Hematopoietic multipotent progenitor cell treated with erythropoietin and hydrocortisone succinate and interleukin-3 and kit ligand, for 15 days (in vitro differentiated cells): Measurements from ENCODE around the gene PZP.
"Not testable (repeated sequence)": the region's sequence is repeated elsewhere in the genome, so short reads cannot be mapped to it uniquely, and the experiment has no call there.

Source experiments
- DNase-seq: peaks from one replicate; pipeline ENCODE4 v3.0.0-alpha.2; 2015; ENCODE audit warnings: low spot score

The PZP gene

DNA sequence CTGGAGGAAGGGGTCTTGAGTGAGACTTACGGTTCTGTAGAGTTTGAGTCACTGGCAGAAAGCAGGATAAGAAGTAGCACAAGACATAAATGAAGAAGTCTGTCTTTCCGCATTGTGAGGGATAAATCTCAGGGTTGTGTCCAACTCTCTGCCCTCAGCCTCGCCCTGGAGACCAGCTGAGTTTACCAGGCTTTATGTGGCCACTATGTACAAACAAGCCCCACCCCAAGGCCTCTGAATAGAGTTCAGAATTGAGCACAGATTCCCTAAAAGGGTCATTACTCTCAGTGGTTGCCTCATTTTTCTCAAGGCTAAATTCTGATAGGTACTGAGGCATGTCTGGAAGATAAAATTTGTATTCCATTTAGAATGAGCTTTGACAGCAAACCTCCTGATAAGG lies at the start of gene PZP:
PZP (minus strand) TSS at position 167 of the 400 bp plus-strand sequence; CDS start at position 113, 54 bp downstream.
- DNase-seq = no peak

DNA sequence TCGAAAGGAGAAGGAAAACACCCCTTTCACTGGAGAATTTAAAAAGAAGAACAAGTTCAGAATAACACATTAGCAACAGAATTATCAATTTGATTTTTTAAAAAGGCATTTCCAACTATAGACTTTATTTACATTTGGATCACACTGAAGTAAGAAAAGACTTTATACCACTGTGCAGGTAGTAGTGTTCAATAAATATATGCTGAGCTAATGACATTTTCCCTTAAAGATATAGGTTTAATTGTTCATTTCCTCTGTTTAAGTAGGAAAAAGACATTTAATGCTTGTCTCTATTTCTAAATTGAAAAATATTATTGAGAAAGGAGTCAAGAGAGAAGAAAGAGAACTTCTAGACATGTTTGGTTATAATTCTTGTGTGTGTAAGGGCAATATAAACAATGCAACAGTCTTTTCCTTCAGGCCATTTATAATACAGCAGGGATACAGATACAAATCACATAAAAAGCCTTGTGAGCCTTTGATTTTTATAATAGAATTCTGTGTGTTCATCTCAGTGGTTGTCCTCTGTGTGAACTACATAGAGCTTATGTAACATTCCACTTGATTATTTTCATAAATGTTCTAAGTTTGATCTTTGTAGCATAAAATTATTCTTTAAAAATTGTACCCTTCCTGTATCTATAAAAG lies 48.7 kb upstream of the PZP start:
- no peak for DNase-seq

DNA sequence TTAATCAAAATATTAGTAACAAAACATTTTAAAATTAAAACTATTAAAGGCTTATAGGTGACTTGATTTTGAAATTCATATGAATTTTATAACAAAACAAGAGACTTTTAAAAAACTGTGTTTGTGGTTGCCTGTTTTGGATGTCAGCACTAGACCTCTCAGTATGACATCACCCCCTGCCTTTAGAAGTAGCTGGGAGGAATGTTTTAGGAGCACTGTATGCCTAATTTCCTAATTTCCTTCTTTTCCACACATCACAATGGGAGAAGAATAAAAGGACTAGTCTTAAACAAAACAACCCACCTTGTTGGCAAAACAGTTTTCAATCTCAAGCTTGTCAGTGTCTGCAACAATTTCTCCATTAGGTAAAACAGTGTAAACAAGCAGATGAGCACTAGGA lies 48.1 kb upstream of the PZP start:
- no peak for DNase-seq

DNA sequence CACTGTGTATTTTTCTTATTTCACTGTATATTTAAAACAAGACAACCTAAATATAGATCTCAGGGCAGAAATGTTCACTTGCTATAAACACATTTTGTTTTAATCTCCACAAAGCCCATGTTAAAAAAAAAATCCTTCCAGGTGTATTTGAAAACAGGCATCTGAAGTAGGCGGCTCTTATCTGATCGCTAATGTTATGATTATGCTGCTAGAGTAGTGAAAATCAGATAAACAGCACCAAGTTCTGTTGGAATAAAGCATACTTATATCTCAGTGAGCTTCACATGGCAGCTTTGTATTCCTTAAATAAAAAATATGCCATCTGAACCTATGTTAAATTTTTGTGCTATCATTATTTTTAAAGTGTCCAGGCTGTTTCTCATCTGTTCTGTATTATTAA lies 47.6 kb upstream of the PZP start:
- no peak for DNase-seq

DNA sequence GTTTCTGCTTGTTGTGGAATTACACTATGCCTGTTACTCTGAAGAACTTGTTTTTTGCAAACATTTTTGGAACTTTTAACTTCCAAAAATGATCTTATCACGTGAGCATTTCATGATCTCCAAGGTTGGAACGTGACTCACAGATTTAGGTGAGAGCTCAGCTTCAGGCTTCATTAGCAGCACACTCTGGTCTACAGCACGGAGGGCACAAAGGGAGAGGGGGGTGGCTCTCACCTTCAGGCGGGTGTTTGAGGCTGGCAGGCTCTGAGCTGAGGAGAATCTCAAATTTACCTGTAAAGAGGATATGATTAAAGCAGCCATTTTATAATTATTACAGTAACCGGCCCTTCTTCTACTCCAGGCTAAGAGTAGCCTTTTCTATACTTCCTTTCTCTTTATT lies 45.3 kb upstream of the PZP start:
- no peak for DNase-seq

DNA sequence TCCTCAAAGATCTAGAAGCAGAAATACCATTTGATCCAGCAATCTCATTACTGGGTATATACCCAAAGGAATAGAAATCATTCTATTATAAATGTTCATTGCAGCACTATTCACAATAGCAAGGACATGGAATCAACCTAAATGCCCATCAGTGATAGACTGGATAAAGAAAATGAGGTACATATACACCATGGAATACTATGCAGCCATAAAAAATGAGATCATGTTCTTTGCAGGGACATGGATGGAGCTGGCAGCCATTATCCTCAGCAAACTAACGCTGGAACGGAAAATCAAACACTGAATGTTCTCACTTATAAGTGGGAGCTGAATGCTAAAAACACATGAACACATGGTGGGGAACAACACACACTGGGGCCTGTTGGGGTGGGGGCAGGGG lies 44.6 kb upstream of the PZP start:
- not testable (repeated sequence) for DNase-seq

DNA sequence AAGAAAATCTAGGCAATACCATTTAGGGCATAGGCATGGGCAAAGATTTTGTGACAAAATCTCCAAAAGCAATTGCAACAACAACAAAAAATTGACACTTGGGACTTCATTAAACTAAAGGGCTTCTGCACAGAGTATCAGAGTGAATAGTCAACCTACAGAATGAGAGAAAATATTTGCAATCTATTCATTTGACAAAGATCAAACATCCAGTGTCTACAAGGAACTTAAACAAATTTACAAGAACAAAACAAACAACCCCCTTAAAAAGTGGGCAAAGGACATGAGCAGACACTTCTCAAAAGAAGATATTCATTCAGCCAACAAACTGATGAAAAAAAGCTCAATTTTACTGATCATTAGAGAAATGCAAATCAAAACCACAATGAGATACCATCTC lies 44.1 kb upstream of the PZP start:
- no peak for DNase-seq

DNA sequence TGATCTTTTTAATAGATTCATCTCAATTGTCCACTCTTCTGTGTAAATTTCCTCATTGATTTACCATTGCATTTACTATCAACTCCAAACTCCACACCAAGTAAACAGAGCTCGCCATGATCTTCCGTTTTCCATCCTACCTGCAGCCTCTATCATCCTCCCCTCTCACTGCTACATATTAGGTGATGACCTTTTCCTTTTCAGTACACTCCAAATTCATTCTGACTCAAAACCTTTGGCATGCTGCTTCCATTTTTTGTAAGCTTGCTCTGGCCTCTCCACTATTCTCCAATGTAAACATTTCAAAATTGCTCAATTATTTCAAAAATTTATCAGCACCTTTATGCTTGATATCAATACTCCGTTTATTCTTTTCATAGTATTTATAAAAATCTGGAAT lies 40.2 kb upstream of the PZP start:
- DNase-seq = no peak

DNA sequence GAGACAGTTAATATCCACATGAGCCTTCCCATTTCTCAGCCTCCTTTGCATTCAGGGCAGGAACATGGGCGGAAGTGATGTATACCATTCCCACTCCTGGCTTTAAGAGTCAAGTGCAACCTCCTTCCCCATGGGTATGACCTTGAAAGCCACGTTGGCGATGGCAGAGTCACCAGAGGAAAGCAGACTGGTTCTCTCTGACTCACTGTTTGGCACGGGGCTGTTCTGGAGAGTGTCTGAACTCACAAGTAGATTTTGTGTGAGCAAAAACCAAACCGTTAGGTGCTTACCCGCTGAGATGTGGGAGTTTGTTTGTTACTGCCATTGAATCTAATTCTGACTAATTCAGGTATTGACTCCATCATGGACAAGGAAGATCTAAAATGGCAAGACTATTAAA lies 36.7 kb upstream of the PZP start:
- DNase-seq = no peak

DNA sequence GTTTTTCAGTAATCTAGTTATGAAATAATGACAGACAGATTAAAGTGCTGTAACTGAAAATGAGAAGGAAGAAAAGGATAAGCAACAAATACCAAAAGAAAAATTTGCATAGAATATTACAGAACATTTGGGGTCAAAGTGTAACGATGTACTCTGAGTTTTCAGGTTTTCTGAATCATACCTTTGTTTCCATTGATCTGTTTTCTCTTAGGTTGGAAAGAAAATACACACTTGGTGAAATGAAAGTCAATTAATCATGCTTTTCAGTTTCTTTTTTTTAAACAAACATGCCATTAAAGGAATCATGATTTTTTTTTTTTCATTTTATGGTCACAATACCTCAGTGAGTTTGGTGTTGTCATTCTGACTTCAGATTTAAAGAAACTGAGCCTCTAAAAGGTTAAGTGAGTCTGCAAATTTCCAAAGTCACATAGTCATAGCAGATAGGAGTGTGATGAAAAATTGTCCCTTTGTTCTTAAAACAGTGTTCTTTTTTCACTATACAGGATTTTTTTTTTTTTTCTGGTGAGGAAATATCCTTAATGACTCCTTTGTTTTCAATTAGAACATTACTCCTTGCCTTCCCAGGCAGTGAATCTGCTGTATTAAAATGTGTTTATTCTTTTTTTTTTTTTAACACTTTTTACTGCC lies 35.9 kb upstream of the PZP start:
- DNase-seq = no peak

DNA sequence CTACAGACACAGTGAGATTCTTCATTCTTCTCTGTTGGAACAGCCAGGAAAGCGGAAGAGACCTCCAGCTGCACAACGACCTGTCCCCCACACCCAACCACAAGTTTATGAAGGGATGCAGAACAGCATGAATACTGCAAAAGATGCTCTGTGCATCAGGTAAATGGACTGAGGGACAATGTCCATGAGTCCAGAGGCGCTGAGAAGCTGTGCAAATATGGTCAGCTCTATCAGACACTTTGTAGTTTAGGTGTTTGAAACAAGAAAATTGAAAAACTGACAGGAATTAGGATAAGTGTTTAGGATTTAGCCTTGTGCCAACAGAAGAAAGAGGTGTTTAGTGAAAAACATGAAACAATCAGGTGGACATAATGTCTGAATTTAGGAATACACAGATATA lies 33.1 kb upstream of the PZP start:
- no peak for DNase-seq

DNA sequence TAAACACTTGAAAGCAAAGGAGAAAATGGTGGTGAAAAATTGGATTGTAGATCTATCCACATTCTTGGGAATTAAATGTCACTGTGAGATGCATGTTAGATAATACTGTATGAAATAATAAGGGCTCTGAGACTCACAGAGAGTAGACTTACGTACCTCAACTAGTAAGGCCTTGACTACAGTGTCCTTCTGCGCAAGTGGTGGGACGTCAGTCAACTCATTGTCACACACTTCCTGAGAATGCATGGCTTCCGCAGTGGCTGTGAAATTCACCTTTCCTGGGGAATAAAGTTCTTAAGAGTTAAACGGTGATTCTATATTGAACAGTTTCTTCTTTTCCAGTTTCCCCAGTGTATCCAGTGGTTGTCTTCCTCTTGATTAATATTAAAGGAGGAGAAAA lies 32.6 kb upstream of the PZP start:
- DNase-seq = no peak

DNA sequence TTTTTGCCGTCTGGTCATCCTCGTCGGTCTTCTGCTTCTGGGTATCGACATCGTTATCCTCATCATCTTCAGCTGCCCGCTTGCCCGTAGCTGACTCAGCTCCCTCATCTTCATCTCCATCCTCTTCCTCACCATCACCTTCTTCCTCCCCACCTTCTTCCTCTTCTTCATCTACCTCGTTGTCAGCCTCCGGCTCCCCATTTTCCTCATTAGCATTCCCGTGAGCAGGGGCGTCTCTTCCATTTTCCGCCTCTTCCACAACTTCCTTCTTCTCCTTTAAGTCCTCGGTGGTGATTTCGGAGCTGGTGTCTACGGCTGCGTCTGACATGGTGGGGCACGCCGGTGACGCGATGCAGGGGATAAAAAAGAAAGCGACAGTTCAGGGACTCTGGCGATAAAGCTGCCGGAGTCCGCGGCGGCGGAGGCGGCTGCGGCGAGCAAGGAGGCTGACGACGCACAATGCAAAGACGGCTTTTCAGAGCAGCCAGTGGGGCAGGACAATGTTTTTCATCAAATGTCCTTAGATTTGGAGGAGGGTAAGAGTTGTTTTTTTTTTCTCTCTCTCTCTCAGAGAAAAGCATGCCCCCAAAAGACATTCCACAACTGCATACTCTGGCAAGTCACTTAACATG lies 31.9 kb upstream of the PZP start:
- not testable (repeated sequence) for DNase-seq

DNA sequence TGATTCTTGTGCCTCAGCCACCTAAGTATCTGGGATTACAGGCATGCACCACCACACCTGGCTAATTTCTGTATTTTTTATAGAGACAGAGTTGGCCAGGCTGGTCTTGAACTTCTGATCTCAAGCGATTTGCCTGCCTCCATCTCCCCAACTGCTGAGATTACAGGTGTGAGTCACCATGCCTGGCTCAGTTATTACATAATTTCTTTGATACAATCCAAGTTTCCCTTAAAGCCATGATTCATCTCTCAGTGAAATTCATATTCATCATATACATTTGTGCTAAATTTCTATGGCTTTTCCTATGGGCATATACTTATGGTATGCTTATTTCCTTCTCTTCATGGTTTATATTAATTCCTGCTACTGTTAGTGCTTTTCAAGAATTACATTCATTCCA lies 29.1 kb upstream of the PZP start:
- no peak for DNase-seq

DNA sequence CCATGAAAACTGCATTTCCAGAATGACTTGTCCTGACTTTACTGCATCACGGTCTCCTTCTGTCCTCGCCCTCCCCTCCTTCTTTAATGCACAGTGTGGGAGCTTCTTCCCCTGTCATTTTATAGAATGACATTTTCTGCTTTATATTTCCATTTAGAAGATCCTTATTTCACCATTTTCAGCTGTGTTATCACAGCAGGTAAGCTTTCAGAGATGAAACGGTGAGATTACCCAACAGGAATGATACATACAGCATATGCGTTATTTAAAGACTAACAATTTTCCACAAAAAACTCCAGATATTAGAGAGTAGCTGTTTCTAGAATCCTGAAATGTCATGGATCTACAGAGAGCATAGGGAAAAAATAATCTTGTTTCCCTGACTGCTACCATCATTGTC lies 27.3 kb upstream of the PZP start:
- DNase-seq = no peak

DNA sequence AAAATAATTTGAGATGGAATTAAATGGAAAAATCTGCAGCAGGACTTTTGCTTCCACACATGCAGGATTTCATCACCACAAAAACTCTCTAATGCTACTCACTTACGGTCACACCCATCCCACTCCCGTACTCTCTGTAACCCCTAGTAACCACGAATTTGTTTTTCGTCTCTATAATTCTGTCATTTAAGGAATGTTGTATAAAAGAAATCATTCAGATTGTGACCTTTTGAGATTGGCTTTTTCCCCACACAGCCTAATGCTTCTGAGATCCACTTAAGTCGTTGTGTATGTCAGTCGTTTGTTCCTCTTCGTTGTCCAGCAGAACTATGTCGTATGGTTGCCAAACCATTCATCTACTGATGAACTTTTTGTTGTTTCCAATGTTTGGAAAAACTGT lies 19.8 kb upstream of the PZP start:
- DNase-seq = no peak

DNA sequence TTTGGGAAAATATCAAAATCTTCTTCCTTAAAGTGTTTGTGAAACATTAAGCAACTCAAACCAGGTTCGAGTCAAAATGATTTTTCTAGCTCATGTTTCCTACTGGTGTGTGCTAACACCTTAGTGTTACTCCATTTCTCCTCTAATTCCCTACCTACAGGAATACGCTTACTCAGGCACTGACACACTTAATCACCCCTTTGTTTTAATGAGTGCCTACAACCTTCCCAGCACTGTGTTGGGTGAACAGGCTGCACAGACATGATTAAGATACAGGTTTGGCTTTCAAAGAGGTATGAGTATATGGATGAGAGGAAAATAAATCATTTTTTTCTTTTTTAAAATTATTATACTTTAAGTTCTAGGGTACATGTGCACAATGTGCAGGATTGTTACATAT lies 15.6 kb upstream of the PZP start:
- no peak for DNase-seq

DNA sequence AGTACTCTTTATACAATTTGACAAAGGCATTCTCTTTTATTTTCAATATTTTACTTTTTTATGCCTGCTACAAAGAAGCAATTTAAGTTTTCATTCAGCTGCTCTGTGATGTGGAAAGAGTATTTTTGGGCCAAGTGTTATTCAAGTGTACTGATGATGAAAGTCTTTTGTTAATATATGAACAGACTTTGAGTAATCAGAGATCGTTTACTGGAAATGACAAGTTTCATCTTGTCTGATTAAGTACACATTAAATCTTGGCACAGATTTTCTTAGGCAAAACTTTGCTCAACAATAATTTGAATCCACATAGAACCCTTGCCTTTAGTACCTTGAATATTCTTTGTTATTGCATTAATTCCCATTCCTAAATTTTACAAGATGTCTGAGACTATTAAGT lies 13.3 kb upstream of the PZP start:
- no peak for DNase-seq

DNA sequence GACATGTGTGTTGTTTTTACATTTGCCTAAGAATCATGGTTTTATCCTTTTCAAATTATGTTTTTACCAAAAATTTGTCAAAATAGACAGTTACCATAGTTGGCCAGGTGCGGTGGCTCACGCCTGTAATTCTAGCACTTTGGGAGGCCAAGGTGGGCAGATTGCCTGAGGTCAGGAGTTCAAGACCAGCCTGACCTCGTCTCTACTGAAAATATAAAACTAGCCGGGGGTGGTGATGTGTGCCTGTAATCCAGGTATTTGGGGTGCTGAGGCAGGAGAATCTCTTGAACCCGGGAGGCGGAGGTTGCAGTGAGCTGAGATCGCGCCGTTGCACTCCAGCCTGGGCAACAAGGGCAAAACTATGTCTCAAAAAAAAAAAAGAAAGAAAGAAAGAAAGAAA lies 12.8 kb upstream of the PZP start:
- not testable (repeated sequence) for DNase-seq

DNA sequence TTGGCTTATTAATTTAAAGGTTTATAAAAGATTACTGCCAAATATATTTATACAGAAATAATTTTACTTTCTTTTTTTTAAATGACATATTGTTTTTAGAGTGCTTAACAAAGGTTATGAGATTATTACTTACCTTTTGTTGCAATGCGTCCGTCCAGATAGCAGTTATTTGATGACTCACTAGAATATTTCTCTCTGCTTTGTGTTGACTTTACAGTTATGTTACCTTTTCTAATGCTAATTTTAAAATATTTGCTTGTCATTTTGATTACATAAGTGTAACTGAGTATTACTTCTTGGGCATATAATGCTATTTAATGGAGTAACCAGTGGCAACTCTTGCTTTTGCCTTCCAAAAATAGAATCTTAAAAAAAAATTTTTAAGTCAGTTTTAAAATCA lies 6.3 kb upstream of the PZP start:
- no peak for DNase-seq

DNA sequence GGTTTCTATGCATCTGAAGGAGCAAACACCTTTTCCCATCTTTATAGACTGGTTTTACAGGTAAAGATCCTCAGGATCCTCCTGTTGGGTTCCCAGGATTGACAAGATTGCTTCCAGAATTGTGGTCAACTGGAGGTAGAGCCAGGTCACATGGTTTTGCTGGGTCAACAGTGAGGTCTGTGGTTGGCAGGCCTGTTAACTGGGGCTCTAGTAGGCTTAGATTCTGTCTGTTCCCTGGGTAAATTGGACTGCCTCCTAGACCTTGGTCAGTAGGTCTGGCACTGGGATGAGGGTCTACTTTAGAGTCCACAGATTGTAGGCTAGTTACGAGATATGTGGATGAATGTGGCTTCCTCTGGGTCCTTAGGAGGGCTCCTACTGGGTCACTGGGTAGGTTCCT lies 3.5 kb upstream of the PZP start:
- DNase-seq = no peak

DNA sequence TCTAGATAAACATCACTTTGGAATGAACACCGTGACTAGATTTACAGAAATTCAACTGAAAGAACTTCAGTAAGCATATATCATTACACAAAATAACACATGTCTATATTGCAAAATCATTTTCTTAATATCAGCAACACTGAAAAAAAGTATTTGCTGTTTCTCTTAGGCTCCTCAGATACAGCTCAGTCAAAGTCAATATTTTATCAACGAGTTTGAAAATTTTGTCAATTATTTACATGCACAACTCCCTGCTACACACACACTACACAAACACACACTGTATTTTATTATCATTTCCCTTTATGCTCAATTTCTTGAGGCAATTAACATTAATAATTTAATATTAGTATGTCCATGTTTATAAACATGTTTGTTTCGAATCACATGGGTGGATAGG lies 3.8 kb downstream of the PZP start:
- no peak for DNase-seq

DNA sequence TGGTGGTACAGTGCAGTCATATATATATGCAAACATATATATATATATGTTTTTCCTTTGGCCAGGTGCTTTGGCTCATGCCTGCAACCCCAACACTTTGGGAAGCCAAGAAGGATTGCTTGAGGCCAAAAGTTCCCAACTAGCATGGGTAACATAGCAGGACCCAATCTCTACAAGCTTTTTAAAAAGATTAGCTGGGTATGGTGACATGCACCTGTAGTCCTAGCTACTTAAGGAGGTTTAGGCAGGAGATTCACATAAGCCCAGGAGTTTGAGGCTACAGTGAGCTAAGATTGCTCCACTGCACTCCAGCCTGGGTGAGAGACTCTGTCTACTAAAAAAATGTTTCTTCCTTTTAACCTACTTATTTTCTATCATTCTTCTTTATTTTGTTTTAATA lies 10.2 kb downstream of the PZP start:
- DNase-seq = no peak

DNA sequence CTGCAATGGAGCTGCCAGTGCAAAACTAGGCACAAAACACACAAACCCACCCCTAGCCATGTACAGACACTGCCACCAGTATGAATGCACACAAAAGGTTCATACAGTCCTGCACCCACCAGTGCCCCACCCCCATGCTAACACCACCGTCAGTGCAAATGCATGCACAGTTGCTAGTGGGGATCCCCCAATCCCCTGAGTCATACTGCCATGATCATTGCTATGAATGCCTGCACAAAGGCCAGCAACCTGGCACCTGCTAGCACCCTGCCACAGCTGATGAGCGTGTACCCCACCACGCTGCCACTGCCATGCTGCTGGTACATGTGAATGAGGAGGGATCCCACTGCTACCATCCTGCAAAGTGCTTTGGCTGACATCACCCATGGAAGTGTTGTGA lies 23.9 kb downstream of the PZP start:
- DNase-seq = no peak
